GM12865 (cell line): Measurements from ENCODE around the gene PPP2R2B.

Source experiments
- DNase-seq: peaks from one replicate; pipeline ENCODE4 v3.0.0; 2010; ENCODE audit warnings: low read depth
- H3K4me3 ChIP-seq: 2 replicates; pipeline ENCODE4 v1.5.1; 2011; ENCODE audit warnings: mild to moderate bottlenecking, low read depth, low read length, control low read depth
- TF ChIP-seq, protein P1 (sequence below): IDR thresholded peaks from 2 replicates; pipeline ENCODE4 v1.5.1; 2011; ENCODE audit warnings: low read length, control low read depth, low read depth, inconsistent platforms; ENCODE audit not compliant: insufficient read depth; ENCODE audit errors: missing control alignments

The PPP2R2B gene

DNA sequence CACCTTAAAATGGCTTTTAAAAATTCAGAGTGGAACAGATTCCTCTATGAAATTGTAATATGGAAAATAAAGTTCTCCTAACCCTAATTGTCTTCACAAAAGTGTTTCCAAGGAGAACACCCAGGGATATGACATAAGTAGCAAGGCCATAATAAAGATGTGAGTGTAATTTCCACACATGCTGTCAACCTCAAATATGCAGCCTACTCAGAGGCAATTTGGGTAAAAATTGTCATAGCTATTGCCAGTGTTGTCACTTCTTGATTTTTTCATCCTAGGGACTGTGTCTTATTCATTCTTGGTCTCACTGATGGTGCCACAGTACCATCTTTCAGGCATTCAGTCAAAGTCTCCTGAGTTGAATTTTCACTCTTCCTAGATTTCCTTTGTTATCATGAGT, 100.3 kb downstream of the PPP2R2B start:
- H3K4me3 ChIP-seq: no peak overlapping the region
- DNase-seq: no peak
- TF ChIP-seq, protein P1, sequence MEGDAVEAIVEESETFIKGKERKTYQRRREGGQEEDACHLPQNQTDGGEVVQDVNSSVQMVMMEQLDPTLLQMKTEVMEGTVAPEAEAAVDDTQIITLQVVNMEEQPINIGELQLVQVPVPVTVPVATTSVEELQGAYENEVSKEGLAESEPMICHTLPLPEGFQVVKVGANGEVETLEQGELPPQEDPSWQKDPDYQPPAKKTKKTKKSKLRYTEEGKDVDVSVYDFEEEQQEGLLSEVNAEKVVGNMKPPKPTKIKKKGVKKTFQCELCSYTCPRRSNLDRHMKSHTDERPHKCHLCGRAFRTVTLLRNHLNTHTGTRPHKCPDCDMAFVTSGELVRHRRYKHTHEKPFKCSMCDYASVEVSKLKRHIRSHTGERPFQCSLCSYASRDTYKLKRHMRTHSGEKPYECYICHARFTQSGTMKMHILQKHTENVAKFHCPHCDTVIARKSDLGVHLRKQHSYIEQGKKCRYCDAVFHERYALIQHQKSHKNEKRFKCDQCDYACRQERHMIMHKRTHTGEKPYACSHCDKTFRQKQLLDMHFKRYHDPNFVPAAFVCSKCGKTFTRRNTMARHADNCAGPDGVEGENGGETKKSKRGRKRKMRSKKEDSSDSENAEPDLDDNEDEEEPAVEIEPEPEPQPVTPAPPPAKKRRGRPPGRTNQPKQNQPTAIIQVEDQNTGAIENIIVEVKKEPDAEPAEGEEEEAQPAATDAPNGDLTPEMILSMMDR: no peak

DNA sequence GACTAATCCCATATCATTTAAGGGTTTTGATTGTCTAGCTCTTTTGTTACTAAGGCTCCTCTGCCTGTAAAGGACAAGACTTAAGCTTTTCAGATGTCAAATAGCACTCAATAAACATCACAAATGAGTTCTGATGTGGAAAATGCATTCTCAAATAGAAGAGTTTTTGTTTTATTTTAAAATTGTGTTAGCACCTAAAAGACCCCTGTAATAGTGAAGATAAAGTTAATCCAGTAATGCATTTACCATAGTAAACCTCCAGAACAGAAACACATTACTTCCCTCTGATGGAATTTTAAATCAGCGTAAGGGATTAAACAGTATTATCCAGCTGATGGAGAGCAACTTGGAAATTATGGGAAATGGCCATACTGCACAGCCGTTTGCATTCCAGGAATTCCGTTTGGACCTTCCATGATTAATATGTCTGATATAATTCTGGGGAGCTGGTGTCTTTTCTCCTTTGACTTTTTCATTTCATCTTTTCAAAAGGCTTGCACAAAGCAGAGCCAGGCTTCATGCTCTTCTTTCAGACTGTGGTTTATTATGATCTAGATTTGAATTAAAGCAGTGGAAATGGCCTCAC, 105.6 kb downstream of the PPP2R2B start:
- TF ChIP-seq, protein P1: no peak
- no peak for DNase-seq
- no peak overlapping the region for H3K4me3 ChIP-seq

DNA sequence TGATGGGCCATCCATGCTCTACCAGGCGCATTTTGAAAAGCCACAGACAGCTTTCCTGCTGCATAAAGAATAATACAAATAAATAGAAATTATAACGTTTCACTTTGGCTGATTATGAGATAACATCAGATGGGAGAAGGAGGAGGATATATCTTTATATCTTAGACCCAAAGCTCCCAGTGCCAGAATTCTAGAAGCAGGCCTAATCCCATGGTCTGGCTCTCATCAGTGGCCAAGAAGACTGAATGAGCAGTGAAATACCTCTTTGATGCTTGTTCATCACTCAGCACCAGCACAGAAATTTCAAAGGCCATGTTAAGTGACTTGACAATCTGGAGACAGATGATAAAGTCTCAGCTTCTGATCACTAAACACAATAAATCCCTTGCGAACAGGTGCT, 107.6 kb downstream of the PPP2R2B start:
- no peak for DNase-seq
- TF ChIP-seq, protein P1: no peak

DNA sequence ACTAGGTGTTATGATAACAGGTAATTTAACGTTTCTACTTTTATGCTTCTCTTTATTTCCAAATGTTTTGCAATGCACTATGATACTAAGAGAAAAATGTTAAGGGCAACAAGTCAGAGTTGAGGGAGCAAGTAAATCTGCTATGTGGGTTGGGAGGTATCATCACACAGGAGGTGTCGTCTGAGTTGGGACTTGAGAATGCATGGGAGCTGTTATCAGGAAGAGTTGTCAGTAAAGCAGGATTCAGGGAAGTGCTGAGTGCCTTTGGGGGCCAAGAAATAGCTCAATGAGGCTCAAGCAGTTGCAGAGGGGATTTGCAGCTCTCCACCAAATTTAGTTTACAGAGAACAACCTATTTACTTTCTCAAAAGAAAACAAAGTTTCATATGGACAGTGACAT, 108.0 kb downstream of the PPP2R2B start:
- no peak for DNase-seq
- no peak overlapping the region for H3K4me3 ChIP-seq
- TF ChIP-seq, protein P1: no peak

More for the DNA sequence above, 107.6 kb downstream of the PPP2R2B start:
- H3K4me3 ChIP-seq: no peak overlapping the region

DNA sequence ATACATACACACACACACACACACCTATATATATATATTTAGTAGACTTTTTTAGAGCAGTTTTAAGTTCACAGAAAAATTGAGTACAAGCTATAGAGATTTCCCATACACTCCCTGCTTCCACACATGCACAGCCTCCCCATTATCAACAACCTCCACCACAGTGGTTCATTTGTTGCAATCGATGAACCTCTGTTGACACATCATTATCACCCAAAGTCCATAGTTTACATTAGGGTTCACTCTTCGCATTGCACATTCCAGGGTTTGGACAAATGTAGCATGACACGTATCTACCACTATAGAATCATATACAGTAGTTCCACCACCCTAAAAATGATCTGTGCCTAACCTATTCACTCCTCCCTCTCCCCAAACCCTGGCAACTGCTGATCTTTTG, 111.0 kb downstream of the PPP2R2B start:
- TF ChIP-seq, protein P1: no peak

DNA sequence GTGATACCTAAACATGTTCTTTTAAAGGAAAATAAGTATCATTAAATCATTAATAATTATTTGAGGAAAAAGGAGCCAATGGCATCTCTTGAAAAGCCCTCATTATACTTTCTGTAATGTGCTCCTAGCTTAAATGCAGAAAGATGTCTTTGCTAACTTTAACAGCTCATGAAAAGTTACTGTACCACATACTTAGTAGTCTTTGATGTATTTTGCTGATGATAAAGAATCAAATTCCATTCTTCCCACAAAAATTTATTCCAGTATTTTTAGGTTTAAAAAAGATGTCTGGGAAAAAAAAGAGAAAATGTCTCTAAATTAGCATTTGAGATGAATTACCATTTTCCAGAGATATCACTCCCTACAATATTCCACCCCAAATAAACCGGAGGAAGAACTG, 112.5 kb downstream of the PPP2R2B start:
- TF ChIP-seq, protein P1: no peak
- no peak for DNase-seq
- H3K4me3 ChIP-seq: no peak overlapping the region

More for the DNA sequence above, 111.0 kb downstream of the PPP2R2B start:
- no peak for DNase-seq
- no peak overlapping the region for H3K4me3 ChIP-seq
